Measurements from ENCODE around the gene C16orf78.
"Not testable (repeated sequence)": the region's sequence is repeated elsewhere in the genome, so short reads cannot be mapped to it uniquely, and the experiment has no call there.

The C16orf78 gene

DNA sequence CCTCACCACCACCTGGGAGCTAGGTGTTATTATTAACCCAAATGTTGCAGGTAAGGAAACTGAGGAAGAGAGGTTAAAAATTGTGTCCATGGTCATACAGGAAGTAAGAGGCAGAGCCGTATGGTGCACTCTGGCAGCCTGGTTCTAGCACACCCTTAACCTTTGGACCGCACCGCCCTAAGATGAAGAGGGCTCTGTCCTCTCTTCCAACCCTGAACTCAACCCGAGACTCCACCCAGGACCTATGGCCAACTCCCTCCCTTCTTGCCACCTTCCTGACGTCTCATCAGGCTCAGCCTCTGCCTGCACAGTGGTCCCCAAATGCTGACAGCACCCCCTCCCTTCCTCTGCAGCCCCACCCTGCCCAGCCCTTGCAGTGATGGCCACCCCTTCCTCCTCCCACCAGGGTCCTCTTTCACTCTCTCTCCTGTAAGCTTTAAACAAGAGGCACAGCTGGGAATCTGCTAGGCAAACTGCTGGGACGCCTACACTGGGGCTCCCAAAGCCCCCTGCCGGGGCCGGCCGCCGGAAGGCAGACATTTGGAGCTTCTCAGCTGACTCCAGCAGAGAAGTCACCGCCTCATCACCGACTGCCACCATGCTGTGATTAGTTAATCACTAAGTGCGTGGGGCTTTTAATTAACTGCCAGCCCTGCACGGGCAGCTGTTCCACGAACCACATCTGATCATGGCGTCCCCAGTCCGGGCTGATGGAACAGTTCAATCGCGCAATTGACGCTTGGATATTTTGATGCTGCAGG, 16.7 kb upstream of the C16orf78 start:
- no peak overlapping the region for H2BK12ac ChIP-seq (ENCODE audit: low read length)
- H3K27ac ChIP-seq (ENCODE audit: low read depth, low read length), result no peak overlapping the region
- no peak overlapping the region for H3K4me2 ChIP-seq (ENCODE audit: low read length)
- WGBS (ENCODE audit: extremely low coverage, insufficient coverage, insufficient read length), result no CpG with 5 or more reads among the region's 20 CpGs
- no peak overlapping the region for H4K12ac ChIP-seq (ENCODE audit: low read depth, low read length)
- no peak overlapping the region for H2AFZ ChIP-seq (ENCODE audit: insufficient read depth, low read length, poor library complexity)
- H3K27me3 ChIP-seq (ENCODE audit: insufficient read depth, low read length), result no peaks in the 10 kb centered on the region
- no peaks in the 10 kb centered on the region for H3K36me3 ChIP-seq (ENCODE audit: control insufficient read depth in 1 of 2, insufficient read depth in 2 of 2, low read length in 2 of 2)
- H4K8ac ChIP-seq (ENCODE audit: low read depth, low read length), result no peak overlapping the region
- no peaks in the 10 kb centered on the region for H3K9me3 ChIP-seq (ENCODE audit: insufficient read depth, low read depth, low read length)
- H3K4me3 ChIP-seq (ENCODE audit: low read depth, low read length), result no peak overlapping the region
- H3K14ac ChIP-seq (ENCODE audit: low read length), result no peak overlapping the region
- no peak overlapping the region for H3K4ac ChIP-seq (ENCODE audit: low read depth, low read length)
- no peak overlapping the region for H3K9ac ChIP-seq (ENCODE audit: low read length)
- H2BK120ac ChIP-seq (ENCODE audit: insufficient read depth, low read length, poor library complexity), result no peak overlapping the region
- H2BK5ac ChIP-seq (ENCODE audit: low read depth, low read length, poor library complexity), result no peak overlapping the region
- H2AK5ac ChIP-seq (ENCODE audit: low read length), result no peak overlapping the region
- no peaks in the 10 kb centered on the region for H3K79me1 ChIP-seq (ENCODE audit: low read length)
- no peak overlapping the region for H3K18ac ChIP-seq (ENCODE audit: low read length)
- H3K4me1 ChIP-seq (ENCODE audit: control insufficient read depth in 1 of 2, insufficient read depth in 2 of 2, low read length in 2 of 2), result no peaks in the 10 kb centered on the region
- H3K23ac ChIP-seq (ENCODE audit: low read length), result no peak overlapping the region
- no peak for DNase-seq
- no peaks in the 10 kb centered on the region for H3K79me2 ChIP-seq (ENCODE audit: control insufficient read depth, insufficient read depth, low read length, poor library complexity)
- no peak overlapping the region for H4K91ac ChIP-seq (ENCODE audit: low read depth, low read length)

GRCh38 chr16:49359591-49359990, 14.0 kb upstream of the C16orf78 start:
- WGBS (ENCODE audit: extremely low coverage, insufficient coverage, insufficient read length), result no CpG with 5 or more reads among the region's 4 CpGs
- Histone ChIP-seq H2AK5ac (ENCODE audit: low read length) (no peak overlapping the region), H3K79me1 (ENCODE audit: low read length) (no peaks in the 10 kb centered on the region), H3K4ac (ENCODE audit: low read depth, low read length) (no peak overlapping the region), H4K91ac (ENCODE audit: low read depth, low read length) (no peak overlapping the region), H3K27me3 (ENCODE audit: insufficient read depth, low read length) (no peaks in the 10 kb centered on the region), H3K4me3 (ENCODE audit: low read depth, low read length) (no peak overlapping the region), H3K23ac (ENCODE audit: low read length) (no peak overlapping the region), H3K9ac (ENCODE audit: low read length) (no peak overlapping the region), H4K8ac (ENCODE audit: low read depth, low read length) (no peak overlapping the region), H2BK12ac (ENCODE audit: low read length) (no peak overlapping the region), H4K12ac (ENCODE audit: low read depth, low read length) (no peak overlapping the region), H3K27ac (ENCODE audit: low read depth, low read length) (no peak overlapping the region), H3K9me3 (ENCODE audit: insufficient read depth, low read depth, low read length) (no peaks in the 10 kb centered on the region), H3K79me2 (ENCODE audit: control insufficient read depth, insufficient read depth, low read length, poor library complexity) (no peaks in the 10 kb centered on the region), H3K14ac (ENCODE audit: low read length) (no peak overlapping the region), H3K36me3 (ENCODE audit: control insufficient read depth in 1 of 2, insufficient read depth in 2 of 2, low read length in 2 of 2) (no peaks in the 10 kb centered on the region), H2AFZ (ENCODE audit: insufficient read depth, low read length, poor library complexity) (no peak overlapping the region), H2BK120ac (ENCODE audit: insufficient read depth, low read length, poor library complexity) (no peak overlapping the region), H3K18ac (ENCODE audit: low read length) (no peak overlapping the region), H3K4me2 (ENCODE audit: low read length) (no peak overlapping the region), H2BK5ac (ENCODE audit: low read depth, low read length, poor library complexity) (no peak overlapping the region), H3K4me1 (ENCODE audit: control insufficient read depth in 1 of 2, insufficient read depth in 2 of 2, low read length in 2 of 2) (no peaks in the 10 kb centered on the region)
- no peak for DNase-seq

DNA sequence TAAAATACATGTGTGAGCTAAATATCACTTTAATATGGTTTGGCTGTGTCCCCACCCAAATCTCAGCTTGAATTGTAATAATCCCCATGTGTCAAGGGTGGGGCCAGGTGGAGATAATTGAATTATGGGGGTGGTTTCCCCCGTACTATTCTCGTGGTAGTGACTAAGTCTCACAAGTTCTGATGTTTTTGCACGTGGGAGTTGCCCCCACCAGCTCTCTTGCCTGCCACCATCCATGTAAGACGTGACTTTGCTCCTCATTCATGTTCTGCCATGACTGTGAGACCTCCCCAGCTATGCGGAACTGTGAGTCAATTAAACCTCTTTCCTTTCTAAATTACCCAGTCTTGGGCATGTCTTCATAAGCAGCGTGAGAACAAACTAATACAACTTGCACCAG, 11.9 kb upstream of the C16orf78 start:
- H3K9ac ChIP-seq (ENCODE audit: low read length); H2BK120ac ChIP-seq (ENCODE audit: insufficient read depth, low read length, poor library complexity); H2AFZ ChIP-seq (ENCODE audit: insufficient read depth, low read length, poor library complexity); H3K18ac ChIP-seq (ENCODE audit: low read length); H3K36me3 ChIP-seq (ENCODE audit: control insufficient read depth in 1 of 2, insufficient read depth in 2 of 2, low read length in 2 of 2); H3K27me3 ChIP-seq (ENCODE audit: insufficient read depth, low read length); H4K8ac ChIP-seq (ENCODE audit: low read depth, low read length); H3K27ac ChIP-seq (ENCODE audit: low read depth, low read length); H4K91ac ChIP-seq (ENCODE audit: low read depth, low read length); DNase-seq; H3K79me2 ChIP-seq (ENCODE audit: control insufficient read depth, insufficient read depth, low read length, poor library complexity); H3K79me1 ChIP-seq (ENCODE audit: low read length); H2BK5ac ChIP-seq (ENCODE audit: low read depth, low read length, poor library complexity); H3K9me3 ChIP-seq (ENCODE audit: insufficient read depth, low read depth, low read length); H2AK5ac ChIP-seq (ENCODE audit: low read length); H3K4ac ChIP-seq (ENCODE audit: low read depth, low read length); H3K14ac ChIP-seq (ENCODE audit: low read length); H4K12ac ChIP-seq (ENCODE audit: low read depth, low read length); H2BK12ac ChIP-seq (ENCODE audit: low read length); H3K4me1 ChIP-seq (ENCODE audit: control insufficient read depth in 1 of 2, insufficient read depth in 2 of 2, low read length in 2 of 2); H3K4me2 ChIP-seq (ENCODE audit: low read length); H3K23ac ChIP-seq (ENCODE audit: low read length); H3K4me3 ChIP-seq (ENCODE audit: low read depth, low read length): not testable (repeated sequence)
- WGBS (ENCODE audit: extremely low coverage, insufficient coverage, insufficient read length), result no CpG with 5 or more reads among the region's 6 CpGs

- Histone ChIP-seq H3K36me3 (ENCODE audit: control insufficient read depth in 1 of 2, insufficient read depth in 2 of 2, low read length in 2 of 2) (no peaks in the 10 kb centered on the region), H3K4ac (ENCODE audit: low read depth, low read length) (no peak overlapping the region), H3K4me3 (ENCODE audit: low read depth, low read length) (no peak overlapping the region), H3K27ac (ENCODE audit: low read depth, low read length) (no peak overlapping the region), H3K14ac (ENCODE audit: low read length) (no peak overlapping the region), H4K12ac (ENCODE audit: low read depth, low read length) (no peak overlapping the region), H3K9ac (ENCODE audit: low read length) (no peak overlapping the region), H3K9me3 (ENCODE audit: insufficient read depth, low read depth, low read length) (no peaks in the 10 kb centered on the region), H3K23ac (ENCODE audit: low read length) (no peak overlapping the region), H2AK5ac (ENCODE audit: low read length) (no peak overlapping the region), H2BK12ac (ENCODE audit: low read length) (no peak overlapping the region), H3K4me2 (ENCODE audit: low read length) (no peak overlapping the region), H3K79me2 (ENCODE audit: control insufficient read depth, insufficient read depth, low read length, poor library complexity) (no peaks in the 10 kb centered on the region), H2AFZ (ENCODE audit: insufficient read depth, low read length, poor library complexity) (no peak overlapping the region), H3K4me1 (ENCODE audit: control insufficient read depth in 1 of 2, insufficient read depth in 2 of 2, low read length in 2 of 2) (no peaks in the 10 kb centered on the region), H4K8ac (ENCODE audit: low read depth, low read length) (no peak overlapping the region), H2BK5ac (ENCODE audit: low read depth, low read length, poor library complexity) (no peak overlapping the region), H3K18ac (ENCODE audit: low read length) (no peak overlapping the region), H4K91ac (ENCODE audit: low read depth, low read length) (no peak overlapping the region), H3K79me1 (ENCODE audit: low read length) (no peaks in the 10 kb centered on the region), H3K27me3 (ENCODE audit: insufficient read depth, low read length) (no peaks in the 10 kb centered on the region), H2BK120ac (ENCODE audit: insufficient read depth, low read length, poor library complexity) (no peak overlapping the region)
- DNase-seq, result no peak
- WGBS (ENCODE audit: extremely low coverage, insufficient coverage, insufficient read length), result no CpG with 5 or more reads among the region's 3 CpGs
Observed at GRCh38 chr16:49362230-49362629, 11.4 kb upstream of the C16orf78 start.
